ENCODE results near the gene NCOR1. TPM values are rescaled to one million over a fixed set of nuclear protein-coding genes. Genes with fewer than 3 reads are reported as not detected.

NCOR1 gene
- total RNA-seq, 1 experiment from 2014 or later, result 171 TPM

GRCh38 chr17:16027708-16028584 is 187.4 kb downstream of the NCOR1 start:
- Histone ChIP-seq H3F3A (ENCODE audit: insufficient read depth, low read depth) (peaks cover 75% of the 10 kb centered on the region), H3K36me3 (ENCODE audit: low read depth) (peaks cover 65% of the 10 kb centered on the region), H2AFZ (no peak overlapping the region), H4K20me1 (ENCODE audit: insufficient read depth) (no peaks in the 10 kb centered on the region), H3K4me2 (peak overlapping the region; percentile 48), H3K27ac (peak overlapping the region; percentile 97), H3K9me3 (ENCODE audit: insufficient read depth, low read depth) (no peaks in the 10 kb centered on the region), H3K4me3 (no peak overlapping the region), H3K27me3 (ENCODE audit: insufficient read depth, low read depth) (no peaks in the 10 kb centered on the region), H3K4me1 (replicated peaks; ENCODE audit: insufficient read depth) (peaks cover 25% of the 10 kb centered on the region), H3K79me2 (ENCODE audit: low read depth) (0 out of 2 replicates have a peak, but pooled peaks cover 3% of the 10 kb centered on the region), H3K9me2 (ENCODE audit: insufficient read depth) (no peaks in the 10 kb centered on the region)
- POLR2A ChIA-PET (ENCODE audit: unreplicated experiment), result interaction anchor here (0.6 kb wide), 3 partner anchors 25 to 328 kb away, joined by 3 to 41 read pairs (median 3); partner anchors contain the start of genes TTC19 and ZSWIM7
- no peak for TF ChIP-seq EZH2 (IDR thresholded peaks at IDR 0.05; ENCODE audit: low read depth)
- no peak for TF ChIP-seq CTCF (conservative IDR thresholded peaks at IDR 0.05)
- peak; percentile 45 to 88 for DNase-seq
- CTCF ChIA-PET, result interaction anchor here (0.6 kb wide), 1 partner anchor 451 kb away, joined by 6 read pairs; no protein-coding TSS in a partner anchor
- no TSS peak for BruUV-seq (replicated peaks)
- intact Hi-C loops (cut with micrococcal nuclease; ENCODE audit: unreplicated experiment), result no loop called here

GRCh38 chr17:16026895-16027294 is 188.4 kb downstream of the NCOR1 start:
- H3F3A ChIP-seq (ENCODE audit: insufficient read depth, low read depth), result peaks cover 71% of the 10 kb centered on the region
- H3K4me1 ChIP-seq (replicated peaks; ENCODE audit: insufficient read depth), result peaks cover 25% of the 10 kb centered on the region
- CTCF ChIA-PET, result interaction anchor here (0.6 kb wide), 1 partner anchor 182 kb away, joined by 4 read pairs; no protein-coding TSS in a partner anchor
- no peaks in the 10 kb centered on the region for H3K9me3 ChIP-seq (ENCODE audit: insufficient read depth, low read depth)
- H3K79me2 ChIP-seq (ENCODE audit: low read depth), result 0 out of 2 replicates have a peak, but pooled peaks cover 3% of the 10 kb centered on the region
- POLR2A ChIA-PET (ENCODE audit: unreplicated experiment), result no interaction called here
- DNase-seq, result no peak
- H3K27ac ChIP-seq, result peak overlapping the region; percentile 97
- intact Hi-C loops (cut with micrococcal nuclease; ENCODE audit: unreplicated experiment), result no loop called here
- no peaks in the 10 kb centered on the region for H3K9me2 ChIP-seq (ENCODE audit: insufficient read depth)
- TF ChIP-seq EZH2 (IDR thresholded peaks at IDR 0.05; ENCODE audit: low read depth) (no peak), CTCF (conservative IDR thresholded peaks at IDR 0.05) (no peak)
- no peak overlapping the region for H3K4me3 ChIP-seq
- no peaks in the 10 kb centered on the region for H4K20me1 ChIP-seq (ENCODE audit: insufficient read depth)
- BruUV-seq (replicated peaks), result no TSS peak
- peaks cover 61% of the 10 kb centered on the region for H3K36me3 ChIP-seq (ENCODE audit: low read depth)
- no peak overlapping the region for H2AFZ ChIP-seq
- H3K27me3 ChIP-seq (ENCODE audit: insufficient read depth, low read depth), result no peaks in the 10 kb centered on the region
- H3K4me2 ChIP-seq, result no peak overlapping the region

GRCh38 chr17:16025202-16025601 is 190.1 kb downstream of the NCOR1 start:
- TF ChIP-seq EZH2 (IDR thresholded peaks at IDR 0.05; ENCODE audit: low read depth), result no peak
- no peak for TF ChIP-seq CTCF (conservative IDR thresholded peaks at IDR 0.05)
- no peaks in the 10 kb centered on the region for H3K9me2 ChIP-seq (ENCODE audit: insufficient read depth)
- POLR2A ChIA-PET (ENCODE audit: unreplicated experiment), result interaction anchor here (0.6 kb wide), 1 partner anchor 16 kb away, joined by 4 read pairs; no protein-coding TSS in a partner anchor
- DNase-seq, result no peak
- peaks cover 50% of the 10 kb centered on the region for H3K36me3 ChIP-seq (ENCODE audit: low read depth)
- H3F3A ChIP-seq (ENCODE audit: insufficient read depth, low read depth), result peaks cover 62% of the 10 kb centered on the region
- CTCF ChIA-PET, result no interaction called here
- no TSS peak for BruUV-seq (replicated peaks)
- intact Hi-C loops (cut with micrococcal nuclease; ENCODE audit: unreplicated experiment), result no loop called here
- H3K79me2 ChIP-seq (ENCODE audit: low read depth), result no peaks in the 10 kb centered on the region
- H3K4me3 ChIP-seq, result no peak overlapping the region
- no peaks in the 10 kb centered on the region for H3K9me3 ChIP-seq (ENCODE audit: insufficient read depth, low read depth)
- H2AFZ ChIP-seq, result no peak overlapping the region
- H3K4me2 ChIP-seq, result no peak overlapping the region
- H4K20me1 ChIP-seq (ENCODE audit: insufficient read depth), result no peaks in the 10 kb centered on the region
- H3K27ac ChIP-seq, result no peak overlapping the region
- peaks cover 25% of the 10 kb centered on the region for H3K4me1 ChIP-seq (replicated peaks; ENCODE audit: insufficient read depth)
- no peaks in the 10 kb centered on the region for H3K27me3 ChIP-seq (ENCODE audit: insufficient read depth, low read depth)
